Ishikawa (cell line): ENCODE data around the gene ZNF844.

Experiments used
- CEBPB ChIP-seq: IDR thresholded peaks from 2 replicates; pipeline ENCODE4 v1.6.1; 2012
- CREB1 ChIP-seq: IDR thresholded peaks from 2 replicates; pipeline ENCODE4 v1.6.1; 2012; ENCODE audit warnings: low read depth
- EGR1 ChIP-seq: IDR thresholded peaks from 2 replicates; pipeline ENCODE4 v1.6.1; 2012
- EP300 ChIP-seq: IDR thresholded peaks from 2 replicates; pipeline ENCODE4 v1.6.1; 2012; ENCODE audit warnings: borderline replicate concordance
- FOXM1 ChIP-seq: IDR thresholded peaks from 2 replicates; pipeline ENCODE4 v1.6.1; 2012; ENCODE audit warnings: low read depth, borderline replicate concordance
- MAX ChIP-seq: IDR thresholded peaks from 2 replicates; pipeline ENCODE4 v1.6.1; 2012
- NFIC ChIP-seq: IDR thresholded peaks from 2 replicates; pipeline ENCODE4 v1.6.1; 2012
- RAD21 ChIP-seq: IDR thresholded peaks from 2 replicates; pipeline ENCODE4 v1.6.1; 2012; ENCODE audit warnings: low read depth
- REST ChIP-seq: IDR thresholded peaks from 2 replicates; pipeline ENCODE4 v1.6.1; 2012; ENCODE audit warnings: low read depth, mild to moderate bottlenecking
- TAF1 ChIP-seq: IDR thresholded peaks from 2 replicates; pipeline ENCODE4 v1.6.1; 2012; ENCODE audit warnings: low read depth, mild to moderate bottlenecking
- TCF12 ChIP-seq: IDR thresholded peaks from 2 replicates; pipeline ENCODE4 v1.6.1; 2012; ENCODE audit warnings: low read depth
- TEAD4 ChIP-seq: IDR thresholded peaks from 2 replicates; pipeline ENCODE4 v1.6.1; 2012
- USF1 ChIP-seq: IDR thresholded peaks from 2 replicates; pipeline ENCODE4 v1.6.1; 2012
- YY1 ChIP-seq: IDR thresholded peaks from 2 replicates; pipeline ENCODE4 v1.6.1; 2012; ENCODE audit warnings: low read depth
- ZBTB7A ChIP-seq: IDR thresholded peaks from 2 replicates; pipeline ENCODE4 v1.6.1; 2012; ENCODE audit warnings: low read depth

ZNF844 gene

GRCh38 chr19:12093777-12094176 is 29.2 kb downstream of the ZNF844 start:
- TF ChIP-seq RAD21 (no peak), YY1 (no peak), CREB1 (no peak), FOXM1 (no peak), EP300 (no peak), TCF12 (no peak), TEAD4 (no peak), MAX (no peak), NFIC (no peak), CEBPB (no peak), REST (no peak), EGR1 (no peak), ZBTB7A (no peak), USF1 (no peak), TAF1 (no peak)

- TF ChIP-seq FOXM1 (no peak), CEBPB (no peak), NFIC (no peak), USF1 (no peak), MAX (no peak), CREB1 (no peak), TCF12 (no peak), TEAD4 (no peak), TAF1 (no peak), EP300 (no peak), REST (no peak), EGR1 (no peak), YY1 (no peak)
Measured at GRCh38 chr19:12095111-12095790, 30.7 kb downstream of the ZNF844 start.

GRCh38 chr19:12098040-12098439 is 33.5 kb downstream of the ZNF844 start:
- TF ChIP-seq EGR1: no peak
- no peak for TF ChIP-seq REST
- no peak for TF ChIP-seq MAX
- TF ChIP-seq TCF12: no peak
- TF ChIP-seq USF1: no peak
- TF ChIP-seq FOXM1: no peak
- no peak for TF ChIP-seq ZBTB7A
- no peak for TF ChIP-seq TAF1
- TF ChIP-seq EP300: no peak
- no peak for TF ChIP-seq NFIC
- no peak for TF ChIP-seq TEAD4
- TF ChIP-seq CREB1: no peak
- no peak for TF ChIP-seq RAD21
- no peak for TF ChIP-seq YY1
- no peak for TF ChIP-seq CEBPB

GRCh38 chr19:12111176-12111575 is 46.6 kb downstream of the ZNF844 start:
- TF ChIP-seq USF1: no peak
- TF ChIP-seq RAD21: no peak
- no peak for TF ChIP-seq YY1
- no peak for TF ChIP-seq REST
- TF ChIP-seq TCF12: no peak
- no peak for TF ChIP-seq CREB1
- TF ChIP-seq ZBTB7A: no peak
- no peak for TF ChIP-seq EP300
- TF ChIP-seq MAX: no peak
- no peak for TF ChIP-seq TEAD4
- no peak for TF ChIP-seq EGR1
- TF ChIP-seq NFIC: no peak
